Measurements from ENCODE around the gene OR1J1.

Gene OR1J1

DNA sequence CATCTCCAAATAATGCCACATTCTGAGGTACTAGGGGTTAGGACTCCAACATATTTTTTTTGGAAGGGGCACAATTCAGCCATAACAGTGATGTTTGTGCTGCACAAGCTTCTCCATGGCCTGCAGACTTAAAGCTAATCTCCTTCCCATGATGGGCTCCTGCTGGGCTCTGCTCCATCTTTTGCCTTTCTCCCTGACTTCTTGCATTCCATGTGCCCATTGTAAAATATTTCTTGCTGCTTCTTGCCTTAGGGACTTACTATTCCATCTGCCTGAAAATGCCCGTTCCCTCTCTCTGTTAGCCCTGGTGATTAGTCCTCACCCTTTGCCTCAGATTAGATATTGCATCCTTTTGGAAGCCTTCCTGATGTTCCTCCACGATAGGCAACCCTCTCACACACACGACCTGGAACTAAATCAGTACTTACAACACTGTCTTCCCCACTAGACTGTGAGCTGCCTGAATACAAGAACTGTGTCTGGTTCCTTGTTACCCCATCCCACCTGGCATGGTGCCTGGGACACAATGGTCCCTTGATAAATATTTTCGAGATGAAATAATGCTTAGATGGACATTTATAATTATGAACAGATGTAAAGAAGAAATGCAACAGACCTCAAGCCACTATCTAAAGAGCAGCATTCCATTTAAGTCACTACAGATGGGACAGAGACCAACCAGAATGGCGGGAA is 33.5 kb downstream of the OR1J1 start:
- no peak for DNase-seq

DNA sequence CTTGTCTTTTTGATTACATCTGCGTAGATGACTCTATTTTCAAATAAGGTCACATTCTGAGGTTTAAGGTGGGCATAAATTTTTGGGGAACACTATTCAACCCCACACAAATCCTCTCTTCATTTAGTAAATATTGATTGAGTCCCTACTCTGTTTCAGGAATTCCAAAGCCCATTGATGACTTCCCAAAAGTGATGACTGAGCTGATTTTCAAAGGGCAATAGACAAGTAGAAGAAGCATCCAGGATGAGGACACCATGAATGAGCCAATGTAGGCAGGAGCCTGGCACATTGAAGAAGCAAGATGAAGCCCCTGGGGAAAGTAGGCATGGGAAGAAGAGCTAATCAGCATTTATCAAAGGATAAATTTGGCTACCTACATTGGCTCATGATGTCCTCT is 35.2 kb downstream of the OR1J1 start:
- no peak for DNase-seq

All from activated CD8-positive, alpha-beta memory T cell treated with anti-CD3 and anti-CD28 coated beads, Interleukin-2, amount 50 U/mL, for 48 hours (primary cell).